H1 (cell line): Measurements from ENCODE around the gene PPP1R12C. TPM values are rescaled to one million over a fixed set of nuclear protein-coding genes. Genes with fewer than 3 reads are reported as not detected.

Experiments
- CTCF ChIA-PET: fragments of 300-600 bp; sonication (Branson Sonifier 250); formaldehyde crosslinking; loops from one replicate; lab custom pipeline; 2021; ENCODE audit not compliant: partially characterized antibody; lab: Charles Lee
- POLR2A ChIA-PET: fragments of 300-600 bp; sonication (Branson Sonifier 250); formaldehyde crosslinking; loops from one replicate; lab custom pipeline; 2021; ENCODE audit warnings: inconsistent platforms; ENCODE audit not compliant: partially characterized antibody; lab: Charles Lee
- DNase-seq, 2 experiments: peaks; one replicate each; pipeline versions ENCODE4 v3.0.0 to v3.0.0-alpha.2; 2010 to 2022; ENCODE audit warnings: low spot score in 2 of 2, low read depth in 1 of 2, mixed read lengths in 1 of 2
- FAIRE-seq: peaks from 2 replicates; lab custom pipeline; 2011; peaks lifted over from hg19 to GRCh38; lab: Jason Lieb, UNC
- H2AFZ ChIP-seq: 2 replicates; pipeline ENCODE4 v1.8.1; 2012; ENCODE audit warnings: low read length, inconsistent platforms
- H2AK5ac ChIP-seq: 2 replicates; pipeline ENCODE4 v1.6.1; 2013; ENCODE audit warnings: low read depth, low read length
- H2BK120ac ChIP-seq: replicated peaks from 2 replicates; pipeline ENCODE3; 2013; ENCODE audit warnings: low read depth, low read length, inconsistent platforms
- H2BK12ac ChIP-seq: 2 replicates; pipeline ENCODE4 v1.6.1; 2013; ENCODE audit warnings: low read depth, low read length
- H2BK15ac ChIP-seq: 2 replicates; pipeline ENCODE4 v1.6.1; 2013; ENCODE audit warnings: low read length
- H2BK20ac ChIP-seq: 2 replicates; pipeline ENCODE4 v1.6.1; 2013; ENCODE audit warnings: low read length
- H2BK5ac ChIP-seq: 2 replicates; pipeline ENCODE4 v1.6.1; 2013; ENCODE audit warnings: low read depth, low read length
- H3K14ac ChIP-seq: 2 replicates; pipeline ENCODE4 v1.6.1; 2013; ENCODE audit warnings: inconsistent platforms; ENCODE audit not compliant: insufficient read length
- H3K18ac ChIP-seq: 2 replicates; pipeline ENCODE4 v1.6.1; 2013; ENCODE audit warnings: low read length; ENCODE audit errors: extremely low read depth
- H3K23ac ChIP-seq: 2 replicates; pipeline ENCODE4 v1.6.1; 2013; ENCODE audit warnings: inconsistent platforms; ENCODE audit not compliant: insufficient read length
- H3K23me2 ChIP-seq: 2 replicates; pipeline ENCODE4 v1.6.1; 2013; ENCODE audit warnings: low read depth, low read length
- H3K27ac ChIP-seq: 2 replicates; pipeline ENCODE4 v1.6.1; 2011; ENCODE audit warnings: low read depth, low read length, inconsistent platforms
- H3K27me3 ChIP-seq, 4 experiments: replicated peaks in 1 of 4; 1 replicate in 1 of 4; 2 replicates in 3 of 4; pipeline versions ENCODE4 v1.6.1 to v1.8.1; 2011 to 2013; ENCODE audit warnings: low read length in 3 of 4, mild to moderate bottlenecking in 3 of 4, inconsistent platforms in 2 of 4, mixed read lengths in 2 of 4, moderate library complexity in 1 of 4; ENCODE audit not compliant: control insufficient read depth in 3 of 4, insufficient read depth in 3 of 4; ENCODE audit errors: extremely low read depth in 1 of 4
- H3K36me3 ChIP-seq, 4 experiments: 2 replicates each; pipeline versions ENCODE4 v1.6.1 to v1.8.1; 2011 to 2013; ENCODE audit warnings: mild to moderate bottlenecking in 4 of 4, low read length in 3 of 4, moderate library complexity in 2 of 4, control low read depth in 1 of 4, inconsistent platforms in 1 of 4; ENCODE audit not compliant: insufficient read depth in 4 of 4, control insufficient read depth in 2 of 4
- H3K4ac ChIP-seq: replicated peaks from 2 replicates; pipeline ENCODE3; 2013; ENCODE audit warnings: low read length, low read depth, mixed read lengths, inconsistent platforms; ENCODE audit not compliant: insufficient read length
- H3K4me1 ChIP-seq, 4 experiments: replicated peaks in 1 of 4; 1 replicate in 1 of 4; 2 replicates in 3 of 4; pipeline versions ENCODE4 v1.6.1 to v1.8.1; 2011 to 2013; ENCODE audit warnings: low read length in 3 of 4, inconsistent platforms in 2 of 4, mixed read lengths in 1 of 4; ENCODE audit not compliant: insufficient read depth in 4 of 4, control insufficient read depth in 3 of 4
- H3K4me2 ChIP-seq, 2 experiments: 2 replicates each; pipeline versions ENCODE4 v1.6.1 to v1.8.1; 2011 to 2013; ENCODE audit warnings: low read depth in 2 of 2, low read length in 2 of 2, control low read depth in 1 of 2, inconsistent platforms in 1 of 2, mild to moderate bottlenecking in 1 of 2; ENCODE audit not compliant: insufficient read depth in 1 of 2
- H3K4me3 ChIP-seq, 4 experiments: fragments of 200-600, 300-600 bp in 1 of 4; sonication (generic), shearing (Covaris generic), sonication (Bioruptor Twin) in 1 of 4; 2 replicates each; pipeline versions ENCODE4 v1.5.1 to v1.8.1; 2011 to 2016; ENCODE audit warnings: low read length in 4 of 4, low read depth in 3 of 4, control low read depth in 2 of 4, inconsistent platforms in 2 of 4, mild to moderate bottlenecking in 2 of 4, mixed read lengths in 1 of 4, moderate library complexity in 1 of 4; ENCODE audit not compliant: insufficient read depth in 2 of 4; ENCODE audit errors: extremely low read depth in 1 of 4
- H3K56ac ChIP-seq: replicated peaks from 2 replicates; pipeline ENCODE3; 2013; ENCODE audit warnings: low read depth, mild to moderate bottlenecking, mixed read lengths, low read length, inconsistent platforms; ENCODE audit not compliant: insufficient read length
- H3K79me1 ChIP-seq: 2 replicates; pipeline ENCODE4 v1.6.1; 2013; ENCODE audit warnings: low read depth, low read length, control low read depth
- H3K79me2 ChIP-seq, 2 experiments: 2 replicates each; pipeline versions ENCODE4 v1.6.1 to v1.8.1; 2012 to 2013; ENCODE audit warnings: low read length in 2 of 2, mild to moderate bottlenecking in 2 of 2, inconsistent platforms in 1 of 2; ENCODE audit not compliant: insufficient read depth in 2 of 2, control insufficient read depth in 1 of 2
- H3K9ac ChIP-seq, 4 experiments: replicated peaks in 1 of 4; 1 replicate in 1 of 4; 2 replicates in 3 of 4; pipeline versions ENCODE4 v1.6.1 to v1.8.1; 2011 to 2013; ENCODE audit warnings: low read depth in 3 of 4, low read length in 3 of 4, control low read depth in 2 of 4, mild to moderate bottlenecking in 2 of 4, moderate library complexity in 2 of 4, inconsistent platforms in 1 of 4; ENCODE audit errors: extremely low read depth in 1 of 4
- H3K9me3 ChIP-seq, 2 experiments: 2 replicates each; pipeline versions ENCODE4 v1.6.1 to v1.8.1; 2012 to 2013; ENCODE audit warnings: mild to moderate bottlenecking in 2 of 2, moderate library complexity in 2 of 2, control low read depth in 1 of 2, inconsistent platforms in 1 of 2, low read depth in 1 of 2, low read length in 1 of 2, mixed read lengths in 1 of 2; ENCODE audit not compliant: insufficient read depth in 2 of 2
- H4K20me1 ChIP-seq, 2 experiments: replicated peaks in 1 of 2; 2 replicates each; pipeline versions ENCODE3 to v1.8.1; 2011 to 2013; ENCODE audit warnings: inconsistent platforms in 2 of 2, low read length in 2 of 2, mild to moderate bottlenecking in 1 of 2; ENCODE audit not compliant: insufficient read depth in 2 of 2, control insufficient read depth in 1 of 2
- H4K5ac ChIP-seq: 2 replicates; pipeline ENCODE4 v1.6.1; 2013; ENCODE audit warnings: low read length, low read depth, mixed read lengths, inconsistent platforms; ENCODE audit not compliant: insufficient read length
- H4K8ac ChIP-seq: 2 replicates; pipeline ENCODE4 v1.8.0; 2013; ENCODE audit warnings: mild to moderate bottlenecking, moderate library complexity, low read length, inconsistent platforms; ENCODE audit not compliant: insufficient read depth; ENCODE audit errors: extremely low read depth
- H4K91ac ChIP-seq: replicated peaks from 2 replicates; pipeline ENCODE3; 2013; ENCODE audit warnings: low read length, mixed read lengths, inconsistent platforms; ENCODE audit not compliant: insufficient read length
- ATF3 ChIP-seq: IDR thresholded peaks from 2 replicates; pipeline ENCODE4 v1.6.1; 2011; ENCODE audit warnings: low read depth, mild to moderate bottlenecking, low read length; ENCODE audit not compliant: insufficient read depth
- BRCA1 ChIP-seq: IDR thresholded peaks from 2 replicates; pipeline ENCODE4 v1.6.1; 2012; ENCODE audit warnings: low read depth, low read length, improper control_type of control experiment
- CBX5 ChIP-seq: fragments of 300-800, 300-1000 bp; sonication (generic); IDR thresholded peaks from 2 replicates; pipeline ENCODE4 v1.7.1; 2016; ENCODE audit warnings: antibody characterized with exemption, low read length, low read depth
- CBX8 ChIP-seq: fragments of 300-800, 300-1000 bp; sonication (generic); IDR thresholded peaks from 2 replicates; pipeline ENCODE4 v1.7.1; 2016; ENCODE audit warnings: low read depth, low read length, borderline replicate concordance
- CHD2 ChIP-seq: IDR thresholded peaks from 2 replicates; pipeline ENCODE4 v1.6.1; 2012; ENCODE audit warnings: low read length, improper control_type of control experiment
- CTCF ChIP-seq, 3 experiments: IDR thresholded peaks; 1 replicate in 2 of 3; 2 replicates in 1 of 3; pipeline versions ENCODE4 v1.5.1 to v1.6.1; 2011; ENCODE audit warnings: low read length in 3 of 3, mild to moderate bottlenecking in 3 of 3, inconsistent platforms in 2 of 3, low read depth in 1 of 3, moderate library complexity in 1 of 3; ENCODE audit not compliant: insufficient read depth in 1 of 3; ENCODE audit errors: control extremely low read depth in 1 of 3
- HDAC6 ChIP-seq: IDR thresholded peaks from one replicate; pipeline ENCODE4 v1.7.1; 2012; ENCODE audit warnings: low read depth, mild to moderate bottlenecking, inconsistent platforms, low read length, moderate library complexity
- SAP30 ChIP-seq: fragments of 300-600 bp; sonication (generic); IDR thresholded peaks from 2 replicates; pipeline ENCODE4 v1.7.1; 2012; ENCODE audit warnings: low read length, moderate library complexity, mild to moderate bottlenecking, inconsistent platforms; ENCODE audit not compliant: insufficient read depth, insufficient replicate concordance
- SP2 ChIP-seq: IDR thresholded peaks from 2 replicates; pipeline ENCODE4 v1.6.1; 2012; ENCODE audit warnings: mild to moderate bottlenecking, low read length, inconsistent platforms
- TAF1 ChIP-seq: IDR thresholded peaks from 2 replicates; pipeline ENCODE4 v1.6.1; 2011; ENCODE audit warnings: mild to moderate bottlenecking, low read depth, low read length
- TAF7 ChIP-seq: optimal IDR thresholded peaks from 2 replicates; pipeline ENCODE3; 2011; ENCODE audit warnings: low read depth, mild to moderate bottlenecking, inconsistent platforms, low read length, moderate library complexity, borderline replicate concordance
- whole genome bisulfite sequencing, 2 experiments: shearing (Covaris generic) in 1 of 2; methylation state at CpG; one replicate each; pipeline versions ENCODE4 v1.1.6 to v1.1.7; 2013 to 2015; ENCODE audit warnings: low lambda C conversion rate in 2 of 2, mixed read lengths in 2 of 2, inconsistent platforms in 1 of 2, low coverage in 1 of 2, missing lambda C conversion rate in 1 of 2; ENCODE audit not compliant: insufficient replicate concordance in 2 of 2, insufficient coverage in 1 of 2, insufficient read length in 1 of 2; ENCODE audit errors: extremely low coverage in 1 of 2, missing lambda C conversion rate in 1 of 2; 5-methylcytosine and 5-hydroxymethylcytosine counted together
- polyA plus RNA-seq, 7 experiments: library from polyadenylated mRNA; depleted of rRNA in 3 of 7; stranded (reverse) in 5 of 7; unstranded in 2 of 7; fragments of >200 nt in 5 of 7; fragments of 200-250 nt in 2 of 7; gene quantifications; 1 replicate in 5 of 7; 2 replicates in 1 of 7; 4 replicates in 1 of 7; pipeline versions ENCODE4 v1.2.1 to v1.2.3, GENCODE V29; 2011 to 2013; ENCODE audit warnings: missing spikeins in 2 of 7, mixed read lengths in 2 of 7
- total RNA-seq: library from RNA; stranded (reverse); fragmentation: NEBNext Ultra II Directional; extraction: Animal tissue kit (Norgen Biotek cat#: 25700); gene quantifications from 2 replicates; pipeline ENCODE4 v1.2.1, GENCODE V29; 2021

Gene PPP1R12C
- total and polyA plus RNA-seq, 2 of the 8 experiments (the other 6 are each of a cell fraction or from before 2014, with no cell fraction given), result 31.7 to 71.5 TPM

GRCh38 chr19:55042344-55042678, 75.1 kb downstream of the PPP1R12C start:
- Histone ChIP-seq H4K20me1 (peaks cover 3 to 6% of the 10 kb centered on the region in 2 experiments), H3K4me2 (no peak overlapping the region), H3K9ac (no peak overlapping the region), H3K23ac (no peak overlapping the region), H3K4ac (no peak overlapping the region), H2BK120ac (no peak overlapping the region), H2BK20ac (no peak overlapping the region), H3K23me2 (no peaks in the 10 kb centered on the region), H3K27ac (no peak overlapping the region), H4K8ac (no peak overlapping the region; the same call in 1 of the 2 replicates), H3K79me1 (peaks cover 2% of the 10 kb centered on the region; the same call in 1 of the 2 replicates), H2BK15ac (no peak overlapping the region), H3K14ac (no peak overlapping the region), H3K79me2 (no peaks in the 10 kb centered on the region), H2BK12ac (no peak overlapping the region), H3K36me3 (peaks cover 4 to 39% (median 18%) of the 10 kb centered on the region in 4 experiments), H4K5ac (no peak overlapping the region), H2AK5ac (no peak overlapping the region), H4K91ac (no peak overlapping the region), H3K27me3 (no peaks in the 10 kb centered on the region; a peak in 1 of 7 replicates), H3K18ac (no peak overlapping the region), H3K56ac (no peak overlapping the region), H3K4me1 (peaks cover 0 to 3% (median 0%) of the 10 kb centered on the region in 4 experiments; a peak in 2 of 7 replicates), H2BK5ac (no peak overlapping the region; the same call in 1 of the 2 replicates), H3K4me3 (no peak overlapping the region), H2AFZ (no peak overlapping the region), H3K9me3 (no peaks in the 10 kb centered on the region)
- DNase-seq (no peak), FAIRE-seq (no peak)
- 88% methylated on average over 9 of the region's 9 CpGs; no CpG with 5 or more reads in 1 of the 2 experiments for WGBS, 2 experiments
- CTCF ChIA-PET, result no interaction called here
- POLR2A ChIA-PET, result interaction anchor here (1.0 to 1.2 kb wide), 3 partner anchors 13 to 149 kb away, joined by 3 to 4 read pairs (median 3); no protein-coding TSS in a partner anchor
- no peak for TF ChIP-seq ATF3
- no peak for TF ChIP-seq TAF7
- no peak for TF ChIP-seq CHD2
- TF ChIP-seq SP2, result no peak
- TF ChIP-seq BRCA1, result no peak
- no peak for TF ChIP-seq HDAC6
- no peak for TF ChIP-seq CBX5
- no peak for TF ChIP-seq SAP30
- no peak for TF ChIP-seq TAF1
- TF ChIP-seq CTCF (IDR thresholded peaks at IDR 0.05; ENCODE audit: control extremely low read depth in 1 of 3, insufficient read depth in 1 of 3, low read depth in 1 of 3, low read length in 3 of 3), result no peak
- no peak for TF ChIP-seq CBX8
